ENCODE measurements around the gene CBLN3. TPM values are rescaled to one million over a fixed set of nuclear protein-coding genes. Genes with fewer than 3 reads are reported as not detected.
"Not testable (repeated sequence)": the region's sequence is repeated elsewhere in the genome, so short reads cannot be mapped to it uniquely, and the experiment has no call there.

The CBLN3 gene
- total RNA-seq, 6 experiments from 2014 or later = 3.3 to 5.0 (median 3.9) TPM

DNA sequence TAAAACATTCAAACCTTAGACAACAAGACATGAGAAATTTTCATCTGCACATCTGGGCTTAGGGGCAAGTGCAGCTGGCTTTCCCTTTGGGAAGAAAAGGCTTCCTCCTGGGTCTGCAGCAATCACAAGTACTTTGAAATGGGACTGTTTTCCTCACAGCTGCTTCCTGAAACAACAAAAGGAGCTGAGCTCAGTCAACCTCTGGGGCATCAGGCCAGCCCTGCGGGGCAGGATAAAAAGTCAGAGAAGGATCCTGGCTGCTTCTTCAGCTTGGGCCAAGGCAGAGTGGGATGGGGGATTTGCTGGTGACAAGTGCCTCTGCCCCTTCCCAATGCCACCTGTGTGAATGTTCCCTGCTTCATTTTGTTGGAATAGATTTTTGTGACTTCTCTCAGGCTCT, 29.3 kb upstream of the CBLN3 start:
- H3K9me3 Mint-ChIP-seq = peaks cover 4% of the 10 kb centered on the region; the same call in 1 of the 2 replicates
- peaks cover 6% of the 10 kb centered on the region; the same call in 1 of the 2 replicates for H3K4me1 Mint-ChIP-seq (ENCODE audit: low read depth)
- H3K27me3 Mint-ChIP-seq (ENCODE audit: insufficient read depth) = no peaks in the 10 kb centered on the region; the same call in 1 of the 2 replicates
- H3K36me3 Mint-ChIP-seq (ENCODE audit: low read depth) = peaks cover 14% of the 10 kb centered on the region
- no peak overlapping the region for H3K4me3 Mint-ChIP-seq
- TF ChIP-seq CTCF (IDR thresholded peaks at IDR 0.05) = no peak
- H3K27ac Mint-ChIP-seq = no peak overlapping the region
- no peak for DNase-seq

GRCh38 chr14:24456980-24457379, 27.5 kb upstream of the CBLN3 start:
- Mint-ChIP-seq H3K9me3 (peaks cover 5% of the 10 kb centered on the region; the same call in 1 of the 2 replicates), H3K27ac (no peak overlapping the region), H3K4me3 (no peak overlapping the region), H3K36me3 (ENCODE audit: low read depth) (peaks cover 22% of the 10 kb centered on the region), H3K4me1 (ENCODE audit: low read depth) (peaks cover 6% of the 10 kb centered on the region; the same call in 1 of the 2 replicates), H3K27me3 (ENCODE audit: insufficient read depth) (no peaks in the 10 kb centered on the region; the same call in 1 of the 2 replicates)
- TF ChIP-seq CTCF (IDR thresholded peaks at IDR 0.05) = no peak
- no peak for DNase-seq

DNA sequence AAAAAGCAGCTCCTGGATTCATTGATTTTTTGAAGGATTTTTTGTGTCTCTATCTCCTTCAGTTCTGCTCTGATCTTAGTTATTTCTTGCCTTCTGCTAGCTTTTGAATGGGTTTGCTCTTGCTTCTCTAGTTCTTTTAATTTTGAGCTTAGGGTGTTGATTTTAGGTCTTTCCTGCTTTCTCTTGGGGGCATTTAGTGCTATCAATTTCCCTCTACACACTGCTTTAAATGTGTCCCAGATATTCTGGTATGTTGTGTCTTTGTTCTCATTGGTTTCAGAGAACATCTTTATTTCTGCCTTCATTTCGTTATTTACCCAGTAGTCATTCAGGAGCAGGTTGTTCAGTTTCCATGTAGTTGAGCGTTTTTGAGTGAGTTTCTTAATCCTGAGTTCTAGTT, 21.4 kb upstream of the CBLN3 start:
- not testable (repeated sequence) for H3K9me3 Mint-ChIP-seq; H3K27ac Mint-ChIP-seq; DNase-seq; H3K27me3 Mint-ChIP-seq (ENCODE audit: insufficient read depth); H3K4me3 Mint-ChIP-seq; H3K4me1 Mint-ChIP-seq (ENCODE audit: low read depth)
- H3K36me3 Mint-ChIP-seq (ENCODE audit: low read depth) = peaks cover 18% of the 10 kb centered on the region

DNA sequence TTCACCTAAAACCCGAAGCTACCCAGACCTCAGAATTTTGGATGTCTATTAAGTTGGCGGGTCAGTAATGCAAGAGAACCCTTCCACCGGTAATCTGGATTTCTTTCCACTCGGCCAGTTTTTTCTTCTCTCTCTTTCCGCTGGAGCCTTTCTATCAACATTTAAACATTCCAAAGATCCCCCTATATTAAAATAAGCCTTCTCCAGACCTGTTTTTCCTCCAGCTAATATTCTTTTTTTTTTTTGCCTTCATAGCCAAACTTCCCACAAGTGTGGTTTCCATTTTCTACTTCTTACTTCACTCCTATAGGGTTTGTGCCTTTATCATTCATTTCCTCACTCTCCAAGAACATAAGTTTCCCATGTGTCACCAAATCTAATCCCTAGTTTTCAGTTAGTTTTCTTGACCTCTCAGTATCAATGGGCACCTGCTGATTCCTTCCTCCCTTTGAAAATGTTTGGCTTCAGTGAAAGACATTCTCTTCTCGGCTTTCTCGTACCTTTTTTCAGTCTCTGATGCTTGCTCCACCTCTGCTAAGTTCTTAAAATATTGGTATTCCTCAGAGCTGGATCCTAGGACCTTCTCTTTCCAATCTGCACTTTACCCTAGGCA, 13.7 kb upstream of the CBLN3 start:
- H3K27ac Mint-ChIP-seq = peak overlapping the region; percentile 100
- DNase-seq = no peak
- peaks cover 6% of the 10 kb centered on the region for H3K27me3 Mint-ChIP-seq (ENCODE audit: insufficient read depth)
- no peaks in the 10 kb centered on the region for H3K9me3 Mint-ChIP-seq
- peaks cover 29% of the 10 kb centered on the region for H3K4me1 Mint-ChIP-seq (ENCODE audit: low read depth)
- H3K4me3 Mint-ChIP-seq = peak overlapping the region; percentile 94
- no peak for TF ChIP-seq CTCF (IDR thresholded peaks at IDR 0.05)
- peaks cover 19% of the 10 kb centered on the region for H3K36me3 Mint-ChIP-seq (ENCODE audit: low read depth)

GRCh38 chr14:24442240-24443052, 13.0 kb upstream of the CBLN3 start, which contains the start of gene SDR39U1:
TSS of gene SDR39U1 (minus strand) at chr14:24442776. CDS start at chr14:24442769, 7 bp downstream.
- peaks cover 29% of the 10 kb centered on the region for H3K4me1 Mint-ChIP-seq (ENCODE audit: low read depth)
- peak within 1 kb of the TSS; percentile 94 for H3K4me3 Mint-ChIP-seq
- DNase-seq = peak; percentile 98
- H3K27ac Mint-ChIP-seq = peak within 1 kb of the TSS; percentile 100
- peak; percentile 34; the same call in 1 of the 2 replicates for TF ChIP-seq CTCF (IDR thresholded peaks at IDR 0.05)
- no peaks in the 10 kb centered on the region for H3K9me3 Mint-ChIP-seq
- peaks cover 21% of the 10 kb centered on the region for H3K36me3 Mint-ChIP-seq (ENCODE audit: low read depth)
- peaks cover 6% of the 10 kb centered on the region for H3K27me3 Mint-ChIP-seq (ENCODE audit: insufficient read depth)

DNA sequence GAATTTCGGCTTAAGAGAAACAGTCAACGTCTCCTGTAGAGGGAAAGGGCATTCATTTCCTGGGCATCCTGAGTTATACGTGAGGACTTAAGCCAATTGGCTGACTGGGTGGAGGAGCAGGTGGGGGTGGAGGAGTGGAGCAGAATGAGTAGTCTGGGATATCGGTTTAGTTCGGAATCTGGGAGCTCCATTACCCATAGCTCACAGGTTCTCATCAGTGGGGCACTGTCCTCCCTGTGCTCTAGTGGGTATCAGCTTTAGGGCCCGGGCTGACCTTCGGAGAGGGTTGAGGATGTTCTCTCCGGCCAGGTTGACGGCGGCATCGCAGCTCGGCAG, 12.4 kb upstream of the CBLN3 start:
- no peak for TF ChIP-seq CTCF (IDR thresholded peaks at IDR 0.05)
- peaks cover 23% of the 10 kb centered on the region for H3K36me3 Mint-ChIP-seq (ENCODE audit: low read depth)

More for the DNA sequence above, 12.4 kb upstream of the CBLN3 start:
- peak overlapping the region; percentile 94 for H3K4me3 Mint-ChIP-seq
- H3K9me3 Mint-ChIP-seq = no peaks in the 10 kb centered on the region
- H3K27me3 Mint-ChIP-seq (ENCODE audit: insufficient read depth) = peaks cover 6% of the 10 kb centered on the region
- DNase-seq = no peak
- peak overlapping the region; percentile 100 for H3K27ac Mint-ChIP-seq
- peaks cover 30% of the 10 kb centered on the region for H3K4me1 Mint-ChIP-seq (ENCODE audit: low read depth)
